GM18505 (cell line): ENCODE results near the gene TGFA.

ENCODE experiments used
- ATAC-seq: cut with Tn5 transposase; IDR thresholded peaks from one replicate; pipeline ENCODE4 v1.9.1; 2021; ENCODE audit not compliant: unreplicated experiment
- POLR2A ChIP-seq: IDR thresholded peaks from 4 replicates; pipeline ENCODE4 v1.6.1; 2011; ENCODE audit warnings: borderline replicate concordance; ENCODE audit not compliant: insufficient read depth, insufficient read length; ENCODE audit errors: extremely low read depth

The TGFA gene

DNA sequence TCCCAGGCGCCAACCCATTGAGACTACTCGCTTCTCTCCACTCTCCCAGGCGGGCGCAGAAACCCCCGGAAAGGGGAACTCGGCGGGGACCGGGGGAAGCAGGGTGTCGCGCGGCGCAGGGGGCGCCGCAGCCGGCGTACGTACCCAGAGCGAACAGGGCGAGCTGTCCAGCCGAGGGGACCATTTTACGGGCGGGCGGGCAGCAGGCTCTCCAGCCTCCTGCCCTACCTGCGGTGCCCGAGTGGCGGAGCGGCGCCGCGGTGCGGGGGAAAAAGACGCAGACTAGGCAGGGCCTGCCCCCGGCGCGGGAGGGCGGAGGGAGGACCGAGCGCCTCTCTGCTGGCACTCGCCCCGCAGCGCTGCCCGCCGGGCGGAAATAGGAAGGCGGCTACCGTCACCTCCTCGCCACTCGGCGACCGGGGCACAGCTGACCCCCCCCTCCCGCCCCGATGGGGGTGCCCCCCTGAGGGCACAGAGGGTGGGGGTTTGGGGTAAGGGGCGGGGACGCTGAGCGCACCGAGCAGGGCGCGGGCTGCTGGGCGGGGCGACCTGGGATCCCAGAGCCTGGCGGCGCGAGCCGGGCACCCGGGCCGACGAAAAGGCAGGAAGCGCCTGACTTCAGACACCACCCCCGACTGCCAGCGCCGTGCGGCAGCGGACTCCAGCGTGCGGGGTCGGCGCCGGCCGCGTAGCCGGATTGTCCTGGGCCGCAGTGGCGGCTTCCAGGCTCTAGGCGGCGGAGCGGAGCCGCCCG lies at the start of gene TGFA:
TSS of gene TGFA (minus strand) at position 243 of the 754 bp plus-strand sequence. CDS start at position 184, 59 bp downstream.
- no peak for TF ChIP-seq POLR2A
- ATAC-seq: peak; percentile 68

- TF ChIP-seq POLR2A: no peak
- ATAC-seq: no peak
These were observed 49.4 kb upstream of the TGFA start for GRCh38 chr2:70603066-70603465.

GRCh38 chr2:70598197-70598596 lies 44.6 kb upstream of the TGFA start:
- TF ChIP-seq POLR2A: no peak
- no peak for ATAC-seq

GRCh38 chr2:70596739-70597138 lies 43.1 kb upstream of the TGFA start:
- no peak for TF ChIP-seq POLR2A
- no peak for ATAC-seq

GRCh38 chr2:70596293-70596692 lies 42.7 kb upstream of the TGFA start:
- no peak for ATAC-seq
- no peak for TF ChIP-seq POLR2A

- no peak for ATAC-seq
- no peak for TF ChIP-seq POLR2A
These were observed 29.5 kb upstream of the TGFA start for GRCh38 chr2:70583091-70583490.

GRCh38 chr2:70580352-70580751 lies 26.7 kb upstream of the TGFA start:
- ATAC-seq: no peak
- TF ChIP-seq POLR2A: no peak

- TF ChIP-seq POLR2A: no peak
- no peak for ATAC-seq
These were observed 21.0 kb upstream of the TGFA start for GRCh38 chr2:70574618-70575017.

DNA sequence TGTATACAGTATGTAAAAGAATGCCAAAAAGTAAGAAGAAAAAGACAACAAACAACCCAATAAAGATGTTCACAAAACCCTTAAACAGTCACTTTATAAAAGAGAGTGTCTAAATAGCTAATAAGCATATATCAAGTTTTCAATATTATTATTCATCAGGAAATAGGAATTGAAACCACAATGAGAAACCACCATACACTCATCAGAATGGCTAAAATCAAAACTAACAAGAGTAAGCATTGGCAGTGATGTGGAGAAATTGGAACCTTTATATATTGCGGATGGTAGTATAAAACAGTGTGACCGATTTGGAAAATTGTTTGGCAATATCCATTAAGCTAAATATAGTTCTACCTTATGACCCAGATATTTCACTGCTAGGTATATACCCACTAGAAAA lies 20.5 kb upstream of the TGFA start:
- no peak for ATAC-seq
- TF ChIP-seq POLR2A: no peak

GRCh38 chr2:70570041-70570661 lies 16.5 kb upstream of the TGFA start:
- ATAC-seq: no peak
- no peak for TF ChIP-seq POLR2A

GRCh38 chr2:70569559-70569958 lies 15.9 kb upstream of the TGFA start:
- no peak for TF ChIP-seq POLR2A
- no peak for ATAC-seq

GRCh38 chr2:70566906-70567305 lies 13.3 kb upstream of the TGFA start:
- ATAC-seq: no peak
- TF ChIP-seq POLR2A: no peak

DNA sequence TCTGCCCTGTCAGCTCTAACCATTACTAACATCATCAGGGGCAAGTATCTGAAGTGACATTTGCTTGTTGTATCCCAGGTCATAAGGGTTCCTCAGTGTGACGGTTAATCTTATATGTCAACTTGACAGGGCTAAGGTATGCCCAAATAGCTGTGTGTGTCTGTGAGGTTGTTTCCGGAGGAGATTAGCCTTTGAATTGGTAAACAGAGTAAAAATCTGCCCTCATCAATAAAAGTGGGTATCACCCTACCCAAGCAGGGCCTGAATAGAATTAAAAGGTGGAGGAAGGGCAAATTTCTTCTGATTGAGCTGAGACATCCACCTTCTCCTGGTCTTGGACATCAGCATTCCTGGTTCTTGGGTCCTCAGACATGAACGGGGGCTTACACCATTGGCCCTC lies 12.8 kb upstream of the TGFA start:
- ATAC-seq: no peak
- TF ChIP-seq POLR2A: no peak

- no peak for TF ChIP-seq POLR2A
These were observed 11.6 kb upstream of the TGFA start for GRCh38 chr2:70565039-70565731.

More at GRCh38 chr2:70565039-70565731, 11.6 kb upstream of the TGFA start:
- ATAC-seq: no peak
